KOPT-K1 (cell line): Measurements from ENCODE around the gene LFNG.

ENCODE experiments used
- H3K27ac ChIP-seq: fragments of 200-600 bp; sonication (generic); 2 replicates; pipeline ENCODE4 v1.5.1; 2016; ENCODE audit warnings: antibody characterized with exemption, mild to moderate bottlenecking, low read depth, low read length; ENCODE audit not compliant: poor library complexity, severe bottlenecking
- H3K36me3 ChIP-seq: fragments of 200-600 bp; sonication (generic); 2 replicates; pipeline ENCODE4 v1.5.1; 2017; ENCODE audit warnings: antibody characterized with exemption, mild to moderate bottlenecking, low read length, moderate library complexity; ENCODE audit not compliant: insufficient read depth
- H3K9me3 ChIP-seq: fragments of 200-600 bp; sonication (generic); 2 replicates; pipeline ENCODE4 v1.5.1; 2017; ENCODE audit warnings: antibody characterized with exemption, low read length, mild to moderate bottlenecking; ENCODE audit not compliant: insufficient read depth, poor library complexity, severe bottlenecking

Gene LFNG

GRCh38 chr7:2478800-2479199 is 40.8 kb upstream of the LFNG start:
- H3K36me3 ChIP-seq = no peaks in the 10 kb centered on the region
- H3K27ac ChIP-seq = no peak overlapping the region
- no peaks in the 10 kb centered on the region for H3K9me3 ChIP-seq

- no peaks in the 10 kb centered on the region for H3K36me3 ChIP-seq
- no peak overlapping the region for H3K27ac ChIP-seq
- H3K9me3 ChIP-seq = no peaks in the 10 kb centered on the region
These were observed 40.1 kb upstream of the LFNG start for GRCh38 chr7:2479276-2480069.

- no peaks in the 10 kb centered on the region for H3K9me3 ChIP-seq
- H3K27ac ChIP-seq = no peak overlapping the region
- no peaks in the 10 kb centered on the region for H3K36me3 ChIP-seq
These were observed 39.5 kb upstream of the LFNG start for GRCh38 chr7:2480070-2480408.

GRCh38 chr7:2481195-2481594 is 38.4 kb upstream of the LFNG start:
- H3K27ac ChIP-seq = no peak overlapping the region
- no peaks in the 10 kb centered on the region for H3K36me3 ChIP-seq
- H3K9me3 ChIP-seq = no peaks in the 10 kb centered on the region

GRCh38 chr7:2482725-2483451 is 36.7 kb upstream of the LFNG start:
- Histone ChIP-seq H3K9me3 (no peaks in the 10 kb centered on the region), H3K27ac (no peak overlapping the region), H3K36me3 (no peaks in the 10 kb centered on the region)

- no peaks in the 10 kb centered on the region for H3K36me3 ChIP-seq
- H3K27ac ChIP-seq = no peak overlapping the region
- H3K9me3 ChIP-seq = no peaks in the 10 kb centered on the region
These were observed 36.1 kb upstream of the LFNG start for GRCh38 chr7:2483494-2483893.

GRCh38 chr7:2484868-2485267 is 34.7 kb upstream of the LFNG start:
- H3K36me3 ChIP-seq = no peaks in the 10 kb centered on the region
- no peaks in the 10 kb centered on the region for H3K9me3 ChIP-seq
- no peak overlapping the region for H3K27ac ChIP-seq

GRCh38 chr7:2487586-2488271 is 31.8 kb upstream of the LFNG start:
- Histone ChIP-seq H3K27ac (no peak overlapping the region), H3K9me3 (no peaks in the 10 kb centered on the region), H3K36me3 (no peaks in the 10 kb centered on the region)

GRCh38 chr7:2488272-2488645 is 31.3 kb upstream of the LFNG start:
- Histone ChIP-seq H3K27ac (no peak overlapping the region), H3K9me3 (no peaks in the 10 kb centered on the region), H3K36me3 (no peaks in the 10 kb centered on the region)

GRCh38 chr7:2488681-2489080 is 30.9 kb upstream of the LFNG start:
- Histone ChIP-seq H3K27ac (no peak overlapping the region), H3K36me3 (no peaks in the 10 kb centered on the region), H3K9me3 (no peaks in the 10 kb centered on the region)

- Histone ChIP-seq H3K36me3 (no peaks in the 10 kb centered on the region), H3K9me3 (no peaks in the 10 kb centered on the region), H3K27ac (no peak overlapping the region)
These were observed 29.4 kb upstream of the LFNG start for GRCh38 chr7:2490181-2490651.

- Histone ChIP-seq H3K36me3 (no peaks in the 10 kb centered on the region), H3K27ac (no peak overlapping the region), H3K9me3 (no peaks in the 10 kb centered on the region)
These were observed 27.5 kb upstream of the LFNG start for GRCh38 chr7:2492038-2492437.

- no peaks in the 10 kb centered on the region for H3K9me3 ChIP-seq
- H3K36me3 ChIP-seq = no peaks in the 10 kb centered on the region
- no peak overlapping the region for H3K27ac ChIP-seq
These were observed 26.1 kb upstream of the LFNG start for GRCh38 chr7:2493205-2494164.

GRCh38 chr7:2494191-2495130 is 25.1 kb upstream of the LFNG start:
- no peak overlapping the region for H3K27ac ChIP-seq

More at GRCh38 chr7:2494191-2495130, 25.1 kb upstream of the LFNG start:
- Histone ChIP-seq H3K36me3 (no peaks in the 10 kb centered on the region), H3K9me3 (no peaks in the 10 kb centered on the region)
